Glutamatergic neuron (in vitro differentiated cells): ENCODE data around the gene ATRNL1. TPM values are rescaled to one million over a fixed set of nuclear protein-coding genes. Genes with fewer than 3 reads are reported as not detected.

Source experiments
- DNase-seq: peaks from one replicate; pipeline ENCODE4 v3.0.0; 2022
- H3K27ac Mint-ChIP-seq: one replicate; pipeline ENCODE4 v1.8.0; 2020; ENCODE audit warnings: mild to moderate bottlenecking, mixed read lengths, inconsistent platforms; ENCODE audit not compliant: unreplicated experiment
- H3K27me3 Mint-ChIP-seq: one replicate; pipeline ENCODE4 v1.8.0; 2020; ENCODE audit warnings: mild to moderate bottlenecking, moderate library complexity, mixed read lengths, inconsistent platforms; ENCODE audit not compliant: unreplicated experiment
- H3K36me3 Mint-ChIP-seq: one replicate; pipeline ENCODE4 v1.8.0; 2020; ENCODE audit warnings: mild to moderate bottlenecking, mixed read lengths, inconsistent platforms; ENCODE audit not compliant: unreplicated experiment
- H3K4me1 Mint-ChIP-seq: one replicate; pipeline ENCODE4 v1.8.0; 2020; ENCODE audit warnings: mild to moderate bottlenecking, low read depth, mixed read lengths, inconsistent platforms; ENCODE audit not compliant: unreplicated experiment
- H3K4me3 Mint-ChIP-seq: one replicate; pipeline ENCODE4 v1.8.0; 2020; ENCODE audit warnings: mild to moderate bottlenecking, mixed read lengths, inconsistent platforms; ENCODE audit not compliant: unreplicated experiment
- H3K9me3 Mint-ChIP-seq: one replicate; pipeline ENCODE4 v1.8.0; 2020; ENCODE audit warnings: mild to moderate bottlenecking, moderate library complexity, mixed read lengths, inconsistent platforms; ENCODE audit not compliant: unreplicated experiment
- total RNA-seq: library from RNA; stranded (reverse); fragmentation: NEBNext Ultra II Directional; extraction: Animal tissue kit (Norgen Biotek cat#: 25700); gene quantifications from one replicate; pipeline ENCODE4 v1.2.1, GENCODE V29; 2021; ENCODE audit not compliant: unreplicated experiment
- TF ChIP-seq, protein P1 (sequence below): fragments of 200-600 bp; sonication (generic); IDR thresholded peaks from one replicate; pipeline ENCODE4 v1.5.0; 2021; ENCODE audit not compliant: partially characterized antibody, unreplicated experiment

ATRNL1 gene
- total RNA-seq, 1 donor from 2014 or later: 35.9 TPM

GRCh38 chr10:115047705-115048104 is 45.5 kb upstream of the ATRNL1 start:
- no peaks in the 10 kb centered on the region for H3K9me3 Mint-ChIP-seq

DNA sequence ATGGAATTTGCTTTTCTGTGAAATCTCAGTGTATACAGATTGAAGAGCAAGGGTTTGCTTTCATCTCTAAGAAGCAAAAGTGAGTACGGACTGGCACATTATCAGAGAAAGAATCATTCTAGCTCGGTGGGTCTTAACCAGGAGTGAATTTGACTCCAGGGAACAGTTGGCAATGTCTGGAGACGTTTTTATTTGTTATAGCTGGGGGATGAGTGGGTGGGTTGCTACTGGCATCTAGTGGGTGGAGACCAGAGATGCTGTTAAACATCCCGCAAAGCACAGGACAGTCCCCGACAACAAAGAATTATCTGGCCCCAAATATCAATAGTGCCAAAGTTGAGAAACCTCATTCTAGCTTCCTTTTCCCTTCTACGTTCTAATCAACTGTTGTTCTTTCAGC is 43.8 kb upstream of the ATRNL1 start:
- Mint-ChIP-seq H3K27ac (no peak overlapping the region), H3K4me3 (no peak overlapping the region), H3K4me1 (peaks cover 2% of the 10 kb centered on the region), H3K9me3 (no peaks in the 10 kb centered on the region), H3K27me3 (no peaks in the 10 kb centered on the region), H3K36me3 (no peaks in the 10 kb centered on the region)
- TF ChIP-seq, protein P1, sequence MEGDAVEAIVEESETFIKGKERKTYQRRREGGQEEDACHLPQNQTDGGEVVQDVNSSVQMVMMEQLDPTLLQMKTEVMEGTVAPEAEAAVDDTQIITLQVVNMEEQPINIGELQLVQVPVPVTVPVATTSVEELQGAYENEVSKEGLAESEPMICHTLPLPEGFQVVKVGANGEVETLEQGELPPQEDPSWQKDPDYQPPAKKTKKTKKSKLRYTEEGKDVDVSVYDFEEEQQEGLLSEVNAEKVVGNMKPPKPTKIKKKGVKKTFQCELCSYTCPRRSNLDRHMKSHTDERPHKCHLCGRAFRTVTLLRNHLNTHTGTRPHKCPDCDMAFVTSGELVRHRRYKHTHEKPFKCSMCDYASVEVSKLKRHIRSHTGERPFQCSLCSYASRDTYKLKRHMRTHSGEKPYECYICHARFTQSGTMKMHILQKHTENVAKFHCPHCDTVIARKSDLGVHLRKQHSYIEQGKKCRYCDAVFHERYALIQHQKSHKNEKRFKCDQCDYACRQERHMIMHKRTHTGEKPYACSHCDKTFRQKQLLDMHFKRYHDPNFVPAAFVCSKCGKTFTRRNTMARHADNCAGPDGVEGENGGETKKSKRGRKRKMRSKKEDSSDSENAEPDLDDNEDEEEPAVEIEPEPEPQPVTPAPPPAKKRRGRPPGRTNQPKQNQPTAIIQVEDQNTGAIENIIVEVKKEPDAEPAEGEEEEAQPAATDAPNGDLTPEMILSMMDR: no peak
- no peak for DNase-seq

More at GRCh38 chr10:115047705-115048104, 45.5 kb upstream of the ATRNL1 start:
- DNase-seq: no peak
- no peak overlapping the region for H3K4me3 Mint-ChIP-seq
- no peaks in the 10 kb centered on the region for H3K27me3 Mint-ChIP-seq
- H3K27ac Mint-ChIP-seq: no peak overlapping the region
- TF ChIP-seq, protein P1: no peak
- H3K4me1 Mint-ChIP-seq: peaks cover 2% of the 10 kb centered on the region
- no peaks in the 10 kb centered on the region for H3K36me3 Mint-ChIP-seq

DNA sequence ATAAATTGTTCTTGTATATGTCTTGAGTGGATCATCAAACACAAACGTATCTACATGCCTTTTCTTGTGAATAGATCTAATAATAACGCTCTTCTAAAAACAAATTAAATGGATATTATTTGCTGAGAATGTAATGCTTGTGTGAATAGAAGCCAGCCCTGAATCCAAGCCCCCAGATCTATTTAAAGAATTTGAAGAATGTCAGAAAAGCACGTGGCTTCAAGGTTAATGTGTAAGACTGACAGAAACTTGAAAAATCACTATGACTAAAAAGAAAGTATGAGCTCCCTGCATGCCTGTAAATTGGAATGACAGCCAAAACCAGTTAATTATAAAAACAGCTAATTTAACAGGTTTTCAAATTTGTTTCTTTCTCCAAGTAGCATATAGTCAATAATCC is 43.2 kb upstream of the ATRNL1 start:
- no peaks in the 10 kb centered on the region for H3K9me3 Mint-ChIP-seq
- peaks cover 2% of the 10 kb centered on the region for H3K4me1 Mint-ChIP-seq
- no peak overlapping the region for H3K27ac Mint-ChIP-seq
- DNase-seq: no peak
- no peak overlapping the region for H3K4me3 Mint-ChIP-seq
- no peaks in the 10 kb centered on the region for H3K36me3 Mint-ChIP-seq
- no peaks in the 10 kb centered on the region for H3K27me3 Mint-ChIP-seq
- TF ChIP-seq, protein P1: no peak

- Mint-ChIP-seq H3K27ac (no peak overlapping the region), H3K4me1 (peaks cover 2% of the 10 kb centered on the region), H3K9me3 (no peaks in the 10 kb centered on the region), H3K4me3 (no peak overlapping the region), H3K36me3 (no peaks in the 10 kb centered on the region), H3K27me3 (no peaks in the 10 kb centered on the region)
- no peak for DNase-seq
- TF ChIP-seq, protein P1: no peak
These were observed 42.7 kb upstream of the ATRNL1 start for GRCh38 chr10:115050375-115051010.

- H3K36me3 Mint-ChIP-seq: no peaks in the 10 kb centered on the region
- H3K4me1 Mint-ChIP-seq: peaks cover 2% of the 10 kb centered on the region
- TF ChIP-seq, protein P1: no peak
- no peaks in the 10 kb centered on the region for H3K27me3 Mint-ChIP-seq
- no peak overlapping the region for H3K4me3 Mint-ChIP-seq
- no peak overlapping the region for H3K27ac Mint-ChIP-seq
- no peak for DNase-seq
- no peaks in the 10 kb centered on the region for H3K9me3 Mint-ChIP-seq
These were observed 41.9 kb upstream of the ATRNL1 start for GRCh38 chr10:115051216-115051615.
